Ureter (tissue), 1 donor: ENCODE results near the gene PLCXD1. TPM values are rescaled to one million over a fixed set of nuclear protein-coding genes. Genes with fewer than 3 reads are reported as not detected.
"Not testable (repeated sequence)": the region's sequence is repeated elsewhere in the genome, so short reads cannot be mapped to it uniquely, and the experiment has no call there.

Source experiments
- DNase-seq: peaks from one replicate; pipeline ENCODE4 v3.0.0-alpha.2; 2020; ENCODE audit warnings: low spot score
- total RNA-seq: library from RNA; stranded (reverse); gene quantifications from one replicate; pipeline ENCODE4 v1.2.4, GENCODE V29; 2023
- donor health status: DM: yes; HTN: yes; CAD: no.

Gene PLCXD1
- total RNA-seq, 1 donor from 2014 or later = 15.1 TPM

- no peak for DNase-seq
These were observed 69.0 kb downstream of the PLCXD1 start for GRCh38 chrX:350148-350533.

DNA sequence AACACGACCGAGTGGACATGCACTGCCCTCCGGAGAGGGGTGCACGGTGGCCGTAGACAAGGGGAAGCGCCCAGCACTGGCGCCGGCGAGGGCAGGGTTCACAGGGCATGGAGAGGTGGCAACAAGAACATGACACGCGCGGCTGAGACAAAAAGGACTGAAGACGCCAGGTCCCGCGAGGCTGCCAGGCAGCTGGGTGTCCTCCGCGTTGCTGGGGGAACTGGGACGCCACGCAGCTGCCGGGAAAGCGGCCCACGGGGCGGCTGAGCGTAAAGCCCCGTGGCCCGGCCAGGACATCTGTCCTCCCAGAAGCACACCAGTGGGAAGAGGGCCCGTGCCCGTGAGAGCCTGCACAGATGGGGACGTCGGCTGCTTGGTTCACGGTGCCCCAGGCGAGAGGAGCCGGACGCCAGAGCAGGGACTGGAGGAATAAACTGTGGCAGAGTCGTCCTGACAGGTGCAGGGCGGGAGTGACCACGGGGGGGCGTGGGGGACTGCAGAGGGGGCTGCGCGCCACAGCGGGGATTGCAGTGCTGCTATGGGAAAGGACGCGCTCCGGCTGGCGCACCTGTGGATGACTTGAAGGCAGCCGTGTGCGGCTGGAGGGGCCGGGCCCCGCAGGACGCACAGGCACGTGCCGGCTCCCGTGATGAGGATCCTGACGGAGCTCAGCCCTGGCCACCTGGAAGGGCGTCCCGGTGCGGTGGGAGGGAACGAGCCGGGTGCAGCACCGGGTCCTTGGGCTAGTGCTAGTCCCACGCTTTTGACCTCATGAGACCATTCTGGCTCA lies 69.5 kb downstream of the PLCXD1 start:
- no peak for DNase-seq

DNA sequence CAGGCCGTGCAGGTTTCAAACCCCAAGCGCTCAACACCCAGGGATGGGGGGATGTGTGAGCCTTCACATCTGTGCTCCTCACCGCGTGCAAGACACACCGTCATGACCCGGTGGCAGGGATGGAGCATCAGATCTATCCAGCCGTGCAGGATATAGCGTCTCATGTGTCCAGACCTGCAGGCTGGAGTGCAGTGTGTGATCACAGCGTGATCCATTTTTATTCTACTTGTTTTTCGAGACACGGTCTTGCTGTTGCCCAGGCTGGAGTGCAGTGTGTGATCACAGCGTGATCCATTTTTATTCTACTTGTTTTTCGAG lies 70.1 kb downstream of the PLCXD1 start:
- not testable (repeated sequence) for DNase-seq

GRCh38 chrX:351736-352135 lies 70.6 kb downstream of the PLCXD1 start:
- DNase-seq = no peak

GRCh38 chrX:352181-352580 lies 71.0 kb downstream of the PLCXD1 start:
- DNase-seq = no peak

- no peak for DNase-seq
These were observed 71.6 kb downstream of the PLCXD1 start for GRCh38 chrX:352582-353314.

Other genes starting within 250 kb of the PLCXD1 start
- 57.5 TPM for gene GTPBP6, start 37.4 kb downstream of the PLCXD1 start, total RNA-seq
- gene PPP2R3B, start 105.5 kb downstream of the PLCXD1 start, total RNA-seq = 18.7 TPM